Hypothalamus (tissue), 51 donors: Measurements from ENCODE around the gene PDE4B.

ENCODE experiments used
- DNase-seq, 51 donors: peaks; one replicate each; lab custom pipeline; 2025; lab: John Stamatoyannopoulos, UW

Gene PDE4B

DNA sequence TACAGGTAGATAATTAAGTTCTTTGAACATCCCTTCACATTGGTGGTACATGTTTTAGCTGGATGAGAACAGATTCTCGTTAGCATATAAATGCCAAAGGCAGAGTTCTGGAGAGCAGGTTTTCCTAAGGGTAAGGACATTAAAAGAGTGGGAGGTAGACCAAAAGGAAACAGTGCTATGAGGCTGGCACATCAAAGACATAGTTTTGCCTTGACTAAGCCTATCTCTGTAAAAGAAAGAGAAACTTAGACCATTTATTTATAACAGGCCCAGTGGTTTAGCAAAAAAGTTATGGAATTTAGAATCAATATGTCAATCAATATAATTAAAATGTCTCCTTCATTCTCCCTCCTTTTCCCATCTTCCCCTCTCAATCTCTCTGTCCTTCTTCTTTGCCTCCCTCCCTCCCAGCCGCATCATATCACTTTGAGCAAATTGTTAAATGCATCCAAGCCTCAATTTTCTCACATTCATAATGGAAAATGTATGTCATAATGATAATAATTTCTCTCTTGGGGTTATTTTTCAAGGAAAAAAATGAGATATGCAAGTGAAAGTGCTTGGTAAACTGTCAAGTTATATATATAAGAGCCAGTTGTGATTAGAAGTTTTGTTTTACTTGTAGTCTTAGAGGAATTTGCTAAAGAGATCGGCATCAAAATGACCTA lies 531.4 kb downstream of the PDE4B start:
- DNase-seq, result no peak

- DNase-seq, result no peak
These were observed 533.1 kb downstream of the PDE4B start for GRCh38 chr1:66325594-66326380.

- DNase-seq, result no peak
These were observed 534.2 kb downstream of the PDE4B start for GRCh38 chr1:66326867-66327266.

- no peak for DNase-seq
These were observed 534.9 kb downstream of the PDE4B start for GRCh38 chr1:66327588-66327987.

- no peak for DNase-seq
These were observed 536.2 kb downstream of the PDE4B start for GRCh38 chr1:66328896-66329295.

DNA sequence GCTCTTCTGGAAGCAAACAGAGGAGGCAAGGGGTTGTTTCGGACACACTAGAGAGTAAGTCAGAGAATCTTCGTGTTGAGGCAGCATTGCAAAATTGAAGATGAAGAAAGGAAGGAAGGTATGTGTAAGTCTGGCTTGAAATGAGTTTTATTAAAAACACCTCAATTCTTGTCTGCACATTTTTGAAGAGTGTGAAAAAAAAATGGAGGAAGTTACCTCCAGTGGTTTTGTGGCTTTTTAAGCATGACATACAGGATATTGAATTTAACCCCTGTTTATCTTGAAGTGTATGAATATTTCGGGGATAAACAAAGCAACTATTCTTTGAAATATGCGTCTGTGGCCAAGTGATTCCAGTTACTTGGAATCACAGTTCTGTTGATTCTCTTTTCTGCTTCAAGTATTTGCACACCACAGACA lies 538.0 kb downstream of the PDE4B start:
- DNase-seq, result no peak

GRCh38 chr1:66331658-66332547 lies 539.2 kb downstream of the PDE4B start:
- peak in 26 of 51 donors; percentile 13 to 67 (median 33) for DNase-seq

GRCh38 chr1:66332548-66332901 lies 539.8 kb downstream of the PDE4B start:
- no peak for DNase-seq

DNA sequence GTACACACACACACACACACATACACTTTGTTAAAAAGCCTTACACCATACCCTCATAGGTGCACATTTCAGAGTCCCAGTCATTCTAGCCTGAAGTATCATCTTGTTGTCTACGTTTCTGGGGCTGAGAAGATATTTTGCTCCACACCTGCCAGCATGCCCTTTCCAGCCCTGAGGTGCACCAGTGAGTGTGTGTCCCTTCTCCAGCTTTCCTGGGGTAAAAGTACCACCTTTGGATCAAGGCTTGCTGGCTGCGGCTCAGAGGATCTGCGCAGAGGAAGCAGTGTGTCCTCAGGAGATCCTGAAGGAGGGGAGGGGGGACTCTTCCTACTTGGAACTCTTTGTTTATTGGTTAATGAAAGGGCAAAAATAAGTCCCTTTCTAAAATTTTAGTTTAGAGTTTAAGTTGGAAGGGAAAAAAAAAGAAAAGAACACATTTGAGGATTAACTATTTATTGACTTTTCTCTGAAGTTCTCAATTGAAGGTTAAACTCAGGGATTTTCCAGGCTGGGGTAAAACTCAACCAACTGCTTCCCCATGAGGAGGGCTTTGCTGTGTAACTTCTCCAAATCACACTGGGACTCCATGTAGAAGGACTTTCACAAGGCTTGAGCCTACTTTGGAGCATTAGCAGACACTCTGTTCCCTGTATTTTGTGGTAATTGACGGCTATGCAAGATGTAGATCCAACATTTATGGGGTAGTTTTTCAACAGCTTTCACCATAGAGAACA lies 540.9 kb downstream of the PDE4B start:
- peak in 11 of 51 donors; percentile 11 to 44 (median 20) for DNase-seq

- DNase-seq, result no peak
These were observed 541.6 kb downstream of the PDE4B start for GRCh38 chr1:66334318-66334717.

- DNase-seq, result no peak
These were observed 542.4 kb downstream of the PDE4B start for GRCh38 chr1:66335125-66335524.

- DNase-seq, result peak in 30 of 51 donors; percentile 16 to 65 (median 43)
These were observed 543.4 kb downstream of the PDE4B start for GRCh38 chr1:66335859-66336640.

- DNase-seq, result no peak
These were observed 543.9 kb downstream of the PDE4B start for GRCh38 chr1:66336641-66336990.

- no peak for DNase-seq
These were observed 544.6 kb downstream of the PDE4B start for GRCh38 chr1:66337249-66337648.

GRCh38 chr1:66339944-66340343 lies 547.2 kb downstream of the PDE4B start:
- DNase-seq, result peak in 1 of 51 donors; percentile 36

DNA sequence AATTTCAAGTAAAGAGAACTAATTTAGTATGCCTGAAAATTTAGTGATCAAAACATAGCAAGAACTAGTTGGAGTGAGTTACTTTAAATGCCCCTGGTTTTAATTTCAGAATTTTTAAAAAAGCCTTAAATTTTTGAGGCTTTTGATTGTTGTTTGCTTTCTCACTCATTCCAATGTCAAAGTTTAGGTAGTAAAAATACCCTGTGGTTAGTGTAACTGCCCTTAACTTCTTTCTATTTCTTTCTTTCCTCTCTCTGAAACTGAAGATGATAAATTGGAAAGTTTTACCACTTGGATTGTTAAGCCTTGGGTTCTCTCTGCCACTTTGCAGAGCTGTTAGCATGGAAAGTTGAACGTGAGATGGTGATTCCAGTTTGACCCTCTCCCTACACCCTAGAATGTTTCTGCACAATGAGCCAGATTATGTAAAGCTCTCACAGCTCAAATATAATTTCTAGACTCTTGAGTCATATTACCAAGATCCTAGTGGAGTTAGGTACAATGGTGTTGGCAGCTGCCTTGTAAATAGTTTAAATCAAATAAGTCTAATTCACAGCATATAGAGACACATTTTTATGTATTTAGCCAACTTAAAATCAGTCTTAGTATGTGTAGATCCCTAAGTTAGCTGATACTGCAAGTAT lies 548.9 kb downstream of the PDE4B start:
- DNase-seq, result no peak

- no peak for DNase-seq
These were observed 550.0 kb downstream of the PDE4B start for GRCh38 chr1:66342707-66343106.

DNA sequence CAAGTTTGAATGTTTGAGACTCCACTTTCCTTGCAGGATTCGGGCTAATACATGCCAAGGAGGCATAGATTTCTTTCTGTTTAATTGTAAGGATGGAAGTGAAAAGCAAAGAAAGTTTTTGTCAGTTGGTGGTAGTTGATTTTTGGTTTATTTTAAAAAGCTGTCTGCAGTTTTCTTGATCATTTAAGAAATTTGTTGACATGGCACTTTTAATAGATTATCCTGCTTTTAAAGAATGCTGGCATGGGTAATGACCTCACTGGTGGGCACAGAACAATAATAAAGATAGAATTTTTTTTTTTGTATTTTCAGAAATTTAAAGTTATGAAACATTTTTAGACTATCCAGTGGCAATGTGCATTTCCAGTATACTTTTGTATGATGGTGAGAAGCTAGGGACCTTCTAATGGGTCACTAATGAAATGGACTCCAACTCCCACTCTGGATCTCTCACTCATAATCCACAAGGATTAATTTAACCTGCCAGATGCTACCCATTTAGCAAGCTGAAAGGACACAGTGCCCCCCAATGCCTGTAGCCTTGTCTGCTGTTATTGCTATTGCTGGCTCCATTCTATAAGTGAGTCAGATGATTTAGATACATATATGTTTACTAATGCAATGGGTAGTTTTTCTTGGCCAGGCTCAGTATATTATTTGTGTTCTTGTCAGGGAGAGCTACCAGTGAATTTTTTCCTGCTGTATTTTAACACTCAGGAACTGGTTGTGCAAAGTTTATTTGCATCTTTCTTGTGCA lies 551.1 kb downstream of the PDE4B start:
- DNase-seq, result no peak
